ENCODE data around the gene LMO4.
A peak's percentile ranks its signal among the peaks of the same experiment; 100 is the strongest.

Gene LMO4

GRCh38 chr1:87292684-87293493 is 35.8 kb upstream of the LMO4 start:
- in situ Hi-C loops (cut with HindIII; ENCODE audit: low sequenced_read_pairs), result no loop called here
- peak; percentile 61 for DNase-seq (ENCODE audit: low read depth)
- peak; percentile 72 for TF ChIP-seq CTCF (IDR thresholded peaks at IDR 0.05; ENCODE audit: low read depth, low read length, missing control alignments)

DNA sequence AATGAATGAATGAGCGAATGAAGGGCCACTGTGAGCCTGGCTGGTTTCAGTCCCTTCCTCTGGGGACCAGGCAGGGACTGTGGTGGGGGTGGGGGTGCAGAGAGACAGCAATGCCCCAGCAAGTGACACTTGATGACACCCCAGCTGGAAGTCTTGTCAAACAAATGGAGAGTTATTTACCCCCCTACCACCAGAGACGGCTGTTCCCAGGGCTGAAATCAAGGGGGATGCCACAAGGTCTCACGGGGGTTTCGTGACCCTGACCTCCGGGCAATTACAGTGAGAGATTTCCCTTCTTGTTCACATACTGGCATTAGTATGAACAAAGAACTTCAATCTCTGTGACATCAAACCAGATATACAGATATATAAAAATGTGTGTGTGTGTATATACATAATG is 34.0 kb upstream of the LMO4 start:
- DNase-seq (ENCODE audit: low read depth), result no peak
- in situ Hi-C loops (cut with HindIII; ENCODE audit: low sequenced_read_pairs), result no loop called here
- H3K4me3 ChIP-seq (ENCODE audit: low read depth, low read length), result no peak overlapping the region
- TF ChIP-seq CTCF (IDR thresholded peaks at IDR 0.05; ENCODE audit: low read depth, low read length, missing control alignments), result no peak

More at GRCh38 chr1:87292684-87293493, 35.8 kb upstream of the LMO4 start:
- no peak overlapping the region for H3K4me3 ChIP-seq (ENCODE audit: low read depth, low read length)

DNA sequence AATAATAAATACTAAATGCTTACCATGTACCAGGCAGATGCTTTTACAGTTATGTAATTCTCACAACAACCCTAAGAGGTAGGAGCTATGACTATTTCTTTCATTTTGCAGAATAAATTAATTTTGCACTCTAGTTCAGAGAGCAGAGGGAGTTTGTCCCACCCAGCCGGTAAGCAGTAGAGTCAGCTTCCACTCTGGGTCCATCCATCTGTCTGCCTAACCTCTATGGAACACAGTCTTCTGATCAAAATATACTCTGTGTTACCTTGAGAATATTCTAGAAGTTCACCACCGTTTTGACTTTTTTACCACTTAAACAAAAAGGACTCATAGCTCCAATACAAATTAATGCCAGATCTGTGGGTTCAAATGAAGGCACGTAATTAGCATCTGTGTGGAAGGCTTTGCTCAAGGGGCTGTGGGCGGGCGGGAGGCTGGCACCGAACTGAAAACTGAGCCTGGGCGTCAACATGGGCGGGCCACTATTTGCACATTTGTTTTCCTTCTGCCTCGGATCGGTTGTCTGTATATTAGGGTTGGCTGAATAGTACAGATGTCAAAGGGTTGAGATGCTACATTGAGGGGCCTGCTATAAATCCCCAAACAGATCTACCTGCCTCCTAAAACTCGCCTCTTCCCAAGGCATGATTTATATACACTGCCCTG is 33.1 kb upstream of the LMO4 start:
- no peak overlapping the region for H3K4me3 ChIP-seq (ENCODE audit: low read depth, low read length)
- DNase-seq (ENCODE audit: low read depth), result no peak
- in situ Hi-C loops (cut with HindIII; ENCODE audit: low sequenced_read_pairs), result no loop called here
- no peak for TF ChIP-seq CTCF (IDR thresholded peaks at IDR 0.05; ENCODE audit: low read depth, low read length, missing control alignments)

- DNase-seq (ENCODE audit: low read depth), result no peak
- in situ Hi-C loops (cut with HindIII; ENCODE audit: low sequenced_read_pairs), result no loop called here
- H3K4me3 ChIP-seq (ENCODE audit: low read depth, low read length), result no peak overlapping the region
- TF ChIP-seq CTCF (IDR thresholded peaks at IDR 0.05; ENCODE audit: low read depth, low read length, missing control alignments), result no peak
Measured at GRCh38 chr1:87296206-87296605, 32.5 kb upstream of the LMO4 start.

DNA sequence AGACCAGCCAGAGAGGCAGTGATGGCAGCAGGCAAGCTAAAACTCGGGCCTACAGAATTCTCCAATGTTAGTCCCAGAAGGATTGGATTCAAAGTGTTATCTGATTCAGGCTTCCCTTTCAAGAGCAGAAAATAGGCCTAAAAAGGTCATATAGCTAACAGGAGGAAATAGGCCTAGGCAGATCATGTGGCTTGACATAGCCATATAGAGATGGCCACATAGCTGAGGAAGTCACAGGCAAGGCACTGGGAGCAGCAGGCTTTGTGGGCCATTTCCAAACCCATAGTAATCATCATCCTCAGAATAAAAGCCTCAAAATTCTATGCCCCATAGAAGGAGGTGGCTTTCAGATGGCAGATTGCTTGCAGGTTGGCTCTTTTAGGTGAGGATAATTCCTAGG is 29.0 kb upstream of the LMO4 start:
- no peak overlapping the region for H3K4me3 ChIP-seq (ENCODE audit: low read depth, low read length)
- in situ Hi-C loops (cut with HindIII; ENCODE audit: low sequenced_read_pairs), result no loop called here
- DNase-seq (ENCODE audit: low read depth), result no peak
- no peak for TF ChIP-seq CTCF (IDR thresholded peaks at IDR 0.05; ENCODE audit: low read depth, low read length, missing control alignments)

DNA sequence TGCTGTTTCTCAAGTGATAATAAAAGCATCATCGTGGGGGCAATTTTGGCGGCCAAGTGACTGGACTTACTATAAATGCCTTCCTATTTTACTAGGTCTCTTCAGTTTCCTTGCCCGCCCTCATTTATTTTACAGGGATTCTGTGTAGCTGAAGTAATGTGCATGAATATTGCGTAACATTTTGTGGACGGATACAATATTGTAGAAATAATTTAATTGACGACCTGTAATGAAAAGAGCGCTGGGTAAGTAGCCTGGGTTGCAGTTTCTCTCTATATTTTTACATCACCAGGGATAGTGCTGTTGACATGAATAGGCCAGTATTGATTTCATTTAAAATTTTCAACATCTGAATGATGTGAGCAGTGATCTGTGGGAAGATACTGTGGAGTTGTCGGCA is 28.1 kb upstream of the LMO4 start:
- no peak overlapping the region for H3K4me3 ChIP-seq (ENCODE audit: low read depth, low read length)
- in situ Hi-C loops (cut with HindIII; ENCODE audit: low sequenced_read_pairs), result no loop called here
- no peak for TF ChIP-seq CTCF (IDR thresholded peaks at IDR 0.05; ENCODE audit: low read depth, low read length, missing control alignments)
- no peak for DNase-seq (ENCODE audit: low read depth)
